Femur (tissue), 1 donor: ENCODE measurements around the gene DPYSL4.

Experiments
- DNase-seq: peaks from one replicate; pipeline ENCODE4 v3.0.0-alpha.2; 2017

The DPYSL4 gene

GRCh38 chr10:132247943-132248342 is 61.2 kb downstream of the DPYSL4 start:
- DNase-seq, result peak; percentile 58

GRCh38 chr10:132248455-132249225 is 61.9 kb downstream of the DPYSL4 start:
- DNase-seq, result peak; percentile 48

- DNase-seq, result no peak
Measured at GRCh38 chr10:132249226-132249724, 62.5 kb downstream of the DPYSL4 start.

- DNase-seq, result no peak
Measured at GRCh38 chr10:132249824-132250375, 63.2 kb downstream of the DPYSL4 start.

DNA sequence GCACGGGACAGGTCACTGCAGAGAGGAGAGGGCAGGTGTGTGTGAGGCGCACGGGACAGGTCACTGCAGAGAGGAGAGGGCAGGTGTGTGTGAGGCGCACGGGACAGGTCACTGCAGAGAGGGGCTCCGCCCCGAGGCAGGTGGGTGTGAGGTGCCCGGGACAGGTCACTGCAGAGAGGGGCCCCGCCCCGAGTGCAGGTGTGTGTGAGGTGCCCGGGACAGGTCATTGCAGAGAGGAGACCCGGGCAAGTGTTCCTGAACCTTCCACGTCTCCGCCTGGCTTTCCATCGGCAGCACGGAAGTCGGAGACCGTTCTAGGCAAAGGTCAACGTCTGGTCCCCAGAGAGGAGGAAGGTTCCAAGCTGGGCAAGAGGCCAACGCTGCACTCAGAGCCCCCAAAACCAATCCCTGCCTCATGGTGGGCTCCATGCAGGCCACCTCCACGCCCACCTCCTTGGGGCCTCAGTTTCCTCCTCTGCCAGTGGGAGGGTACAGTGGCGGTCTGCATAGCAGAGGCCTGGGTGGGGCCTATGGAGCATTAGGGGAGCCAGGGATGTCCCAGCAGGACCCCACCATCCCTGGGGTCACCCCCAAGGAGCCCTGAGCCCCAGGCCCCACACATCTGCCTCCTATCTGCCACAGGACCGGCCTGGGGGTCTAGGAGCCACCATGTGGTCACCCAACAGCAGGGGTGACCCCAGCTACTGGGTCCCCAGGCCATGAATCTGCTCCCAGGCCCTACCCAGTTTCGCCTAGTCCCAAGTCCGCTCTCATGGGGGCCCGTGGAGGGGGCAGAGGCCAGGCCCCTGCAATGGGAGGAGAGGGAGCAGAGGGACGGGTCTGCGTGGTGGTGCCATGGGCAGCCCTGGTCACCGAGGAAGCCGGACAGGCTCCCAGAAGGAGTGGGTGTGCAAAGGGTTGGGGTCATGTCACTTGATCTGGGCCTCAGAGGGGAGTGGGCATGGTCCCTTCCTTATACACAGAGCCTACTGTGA is 64.0 kb downstream of the DPYSL4 start:
- DNase-seq, result no peak

GRCh38 chr10:132251928-132252327 is 65.2 kb downstream of the DPYSL4 start:
- DNase-seq, result no peak

DNA sequence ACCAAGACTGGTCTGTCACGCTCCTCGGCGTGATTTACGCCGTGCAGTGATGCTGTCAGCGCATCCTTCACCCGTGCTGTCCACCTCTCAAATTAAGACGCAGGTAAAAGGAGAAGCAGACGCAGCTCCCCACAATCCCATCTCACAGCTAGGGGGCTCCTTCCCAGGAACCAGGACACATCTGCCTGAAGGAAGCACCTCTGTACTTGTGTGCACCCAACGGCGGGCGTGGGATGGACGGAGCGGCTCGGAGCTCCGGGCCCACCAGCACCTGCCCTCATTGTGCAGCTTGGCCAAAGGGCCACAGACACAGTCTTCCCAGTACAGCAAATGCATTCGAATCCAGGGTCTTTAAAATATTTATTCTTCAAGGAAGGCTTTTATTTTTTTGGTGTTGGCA is 65.7 kb downstream of the DPYSL4 start:
- DNase-seq, result no peak

GRCh38 chr10:132253092-132253687 is 66.4 kb downstream of the DPYSL4 start:
- DNase-seq, result no peak

DNA sequence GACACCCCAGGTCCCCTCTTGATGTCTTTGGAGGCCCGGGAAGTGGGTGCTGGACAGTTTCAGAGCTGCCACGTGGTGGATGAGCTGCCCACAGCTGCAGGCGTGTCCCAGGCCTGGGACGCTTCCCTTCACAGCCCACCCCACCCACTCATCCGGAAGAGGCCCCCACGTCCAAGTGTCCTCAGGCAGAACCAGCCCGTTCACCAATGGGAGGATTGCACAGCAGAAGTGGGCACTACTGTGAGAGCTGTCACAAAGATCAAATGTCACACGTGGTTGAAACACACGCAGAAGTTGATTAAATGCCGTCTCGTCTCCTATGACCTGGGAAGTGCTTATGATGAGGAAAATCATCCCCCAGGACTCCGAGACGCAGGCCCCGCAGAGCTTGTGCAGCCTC is 68.1 kb downstream of the DPYSL4 start:
- DNase-seq, result no peak
